PC-3 (cell line): ENCODE results near the gene DEPP1. TPM values are rescaled to one million over a fixed set of nuclear protein-coding genes. Genes with fewer than 3 reads are reported as not detected.

Experiments
- ATAC-seq: fragments of 200-7000 bp; cut with Tn5 transposase; 2 replicates; pipeline ENCODE4 v1.9.1; 2020; ENCODE audit warnings: mild to moderate bottlenecking, moderate library complexity
- BruUV-seq: library from RNA; stranded (reverse); fragments of 400-500 nt; replicated peaks from 2 replicates; lab custom pipeline; 2021; lab: Mats Ljungman, UMichigan
- CTCF ChIA-PET: fragments of 300-600 bp; sonication (Branson Sonifier 250); formaldehyde crosslinking; loops from one replicate; lab custom pipeline; 2022; ENCODE audit warnings: antibody characterized with exemption; lab: Charles Lee
- POLR2A ChIA-PET: fragments of 300-600 bp; sonication (Branson Sonifier 250); formaldehyde crosslinking; loops from one replicate; lab custom pipeline; 2022; ENCODE audit warnings: antibody characterized with exemption; ENCODE audit not compliant: unreplicated experiment; lab: Charles Lee
- DNase-seq: peaks from one replicate; pipeline ENCODE4 v3.0.0-alpha.2; 2015
- H2AFZ ChIP-seq: fragments of 300-600 bp; sonication (generic); 2 replicates; pipeline ENCODE4 v1.6.0; 2016; ENCODE audit warnings: antibody characterized with exemption, low read length
- H3F3A ChIP-seq: fragments of 300-600 bp; sonication (generic); one replicate; pipeline ENCODE4 v1.6.0; 2017; ENCODE audit warnings: antibody characterized with exemption, low read length, control low read depth, mild to moderate bottlenecking; ENCODE audit not compliant: unreplicated experiment
- H3K27ac ChIP-seq: fragments of 300-600 bp; sonication (generic); 2 replicates; pipeline ENCODE4 v1.5.1; 2016; ENCODE audit warnings: mild to moderate bottlenecking, low read length
- H3K27me3 ChIP-seq: fragments of 300-600 bp; sonication (generic); 2 replicates; pipeline ENCODE4 v1.6.1; 2016; ENCODE audit warnings: low read length, mixed read lengths
- H3K36me3 ChIP-seq: fragments of 300-600 bp; sonication (generic); 2 replicates; pipeline ENCODE4 v1.6.1; 2016; ENCODE audit warnings: low read depth, mixed run types, low read length, mixed read lengths
- H3K4me1 ChIP-seq: fragments of 300-600 bp; sonication (generic); 2 replicates; pipeline ENCODE4 v1.5.1; 2016; ENCODE audit warnings: low read length; ENCODE audit not compliant: insufficient read depth
- H3K4me2 ChIP-seq: fragments of 300-600 bp; sonication (generic); 2 replicates; pipeline ENCODE4 v1.6.0; 2016; ENCODE audit warnings: low read length
- H3K4me3 ChIP-seq: fragments of 300-600 bp; sonication (generic); 2 replicates; pipeline ENCODE4 v1.5.1; 2016; ENCODE audit warnings: mild to moderate bottlenecking, low read length, mixed read lengths
- H3K79me2 ChIP-seq: fragments of 300-600 bp; sonication (generic); 2 replicates; pipeline ENCODE4 v1.6.1; 2017; ENCODE audit warnings: low read length, mixed read lengths
- H3K9ac ChIP-seq: fragments of 300-600 bp; sonication (generic); 2 replicates; pipeline ENCODE4 v1.6.0; 2016; ENCODE audit warnings: mild to moderate bottlenecking, low read length
- H3K9me2 ChIP-seq: fragments of 300-600 bp; sonication (generic); replicated peaks from 2 replicates; pipeline ENCODE4 v1.6.1; 2016; ENCODE audit warnings: mixed run types, low read length, mixed read lengths
- H3K9me3 ChIP-seq: fragments of 300-600 bp; sonication (generic); 2 replicates; pipeline ENCODE4 v1.6.1; 2016; ENCODE audit warnings: low read length, mixed read lengths
- H4K20me1 ChIP-seq: fragments of 300-600 bp; sonication (generic); 2 replicates; pipeline ENCODE4 v1.6.1; 2016; ENCODE audit warnings: low read length, mixed read lengths
- EZH2 ChIP-seq: fragments of 300-600 bp; sonication (generic); IDR thresholded peaks from one replicate; pipeline ENCODE4 v1.6.1; 2017; ENCODE audit warnings: antibody characterized with exemption, mild to moderate bottlenecking, low read length; ENCODE audit not compliant: unreplicated experiment
- EZH2phosphoT487 ChIP-seq: fragments of 300-600 bp; sonication (generic); IDR thresholded peaks from 2 replicates; pipeline ENCODE4 v1.6.1; 2018; ENCODE audit warnings: mild to moderate bottlenecking, antibody characterized with exemption, low read length, borderline replicate concordance
- intact Hi-C: fragments of 100-400 bp; cut with micrococcal nuclease; formaldehyde crosslinking; loops from 2 replicates; pipeline ENCODE4 v1.9.0; 2023
- total RNA-seq: library from RNA; depleted of rRNA; stranded (reverse); fragments of >200 nt; gene quantifications from 2 replicates; pipeline ENCODE4 v1.2.3, GENCODE V29; 2014
- TF ChIP-seq, protein P1 (sequence below): fragments of 300-600 bp; sonication (generic); conservative IDR thresholded peaks from 2 replicates; pipeline ENCODE4 v1.5.1; 2017; ENCODE audit warnings: antibody characterized with exemption, low read depth, mild to moderate bottlenecking, low read length

The DEPP1 gene
- total RNA-seq, 1 experiment from 2014 or later = 9.0 TPM

DNA sequence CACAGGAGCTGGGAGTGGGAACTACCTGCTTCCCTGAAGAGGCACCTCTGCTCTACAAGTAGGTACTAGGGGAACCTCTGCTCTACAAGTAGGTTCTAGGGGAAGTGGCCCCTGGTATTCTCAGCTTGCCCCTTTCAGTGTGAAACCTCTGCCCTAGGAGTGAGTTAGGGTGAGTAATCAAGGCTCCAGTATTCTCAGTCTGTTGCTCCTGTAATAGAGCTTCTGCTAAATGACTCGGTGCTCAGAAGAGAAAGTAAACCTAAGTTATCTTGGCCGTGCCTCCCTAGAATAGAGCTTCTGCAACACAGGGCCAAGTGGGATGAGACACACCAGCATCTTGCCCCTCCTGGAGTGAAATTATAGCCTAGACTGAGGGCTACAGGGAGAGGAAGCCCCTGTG lies 32.4 kb downstream of the DEPP1 start:
- no peaks in the 10 kb centered on the region for H3K9me2 ChIP-seq
- no peak overlapping the region for H3K9ac ChIP-seq
- DNase-seq (no peak), ATAC-seq (no peak)
- no peaks in the 10 kb centered on the region for H3K9me3 ChIP-seq
- H3K27ac ChIP-seq = no peak overlapping the region
- no TSS peak for BruUV-seq
- intact Hi-C loops = no loop called here
- ChIA-PET POLR2A (interaction anchor here (0.6 kb wide), 1 partner anchor 55 kb away, joined by 4 read pairs; no protein-coding TSS in a partner anchor), CTCF (no interaction called here)
- no peaks in the 10 kb centered on the region for H3K4me1 ChIP-seq
- H3K79me2 ChIP-seq = no peaks in the 10 kb centered on the region
- H3K36me3 ChIP-seq = no peaks in the 10 kb centered on the region
- no peaks in the 10 kb centered on the region for H4K20me1 ChIP-seq
- H3K4me2 ChIP-seq = no peak overlapping the region
- no peak for TF ChIP-seq EZH2
- TF ChIP-seq EZH2phosphoT487 = no peak
- TF ChIP-seq, protein P1, sequence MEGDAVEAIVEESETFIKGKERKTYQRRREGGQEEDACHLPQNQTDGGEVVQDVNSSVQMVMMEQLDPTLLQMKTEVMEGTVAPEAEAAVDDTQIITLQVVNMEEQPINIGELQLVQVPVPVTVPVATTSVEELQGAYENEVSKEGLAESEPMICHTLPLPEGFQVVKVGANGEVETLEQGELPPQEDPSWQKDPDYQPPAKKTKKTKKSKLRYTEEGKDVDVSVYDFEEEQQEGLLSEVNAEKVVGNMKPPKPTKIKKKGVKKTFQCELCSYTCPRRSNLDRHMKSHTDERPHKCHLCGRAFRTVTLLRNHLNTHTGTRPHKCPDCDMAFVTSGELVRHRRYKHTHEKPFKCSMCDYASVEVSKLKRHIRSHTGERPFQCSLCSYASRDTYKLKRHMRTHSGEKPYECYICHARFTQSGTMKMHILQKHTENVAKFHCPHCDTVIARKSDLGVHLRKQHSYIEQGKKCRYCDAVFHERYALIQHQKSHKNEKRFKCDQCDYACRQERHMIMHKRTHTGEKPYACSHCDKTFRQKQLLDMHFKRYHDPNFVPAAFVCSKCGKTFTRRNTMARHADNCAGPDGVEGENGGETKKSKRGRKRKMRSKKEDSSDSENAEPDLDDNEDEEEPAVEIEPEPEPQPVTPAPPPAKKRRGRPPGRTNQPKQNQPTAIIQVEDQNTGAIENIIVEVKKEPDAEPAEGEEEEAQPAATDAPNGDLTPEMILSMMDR = no peak
- H3F3A ChIP-seq = no peaks in the 10 kb centered on the region
- H2AFZ ChIP-seq = no peak overlapping the region
- H3K4me3 ChIP-seq = no peak overlapping the region
- no peaks in the 10 kb centered on the region for H3K27me3 ChIP-seq

- CTCF ChIA-PET = interaction anchor here (1.0 kb wide), 1 partner anchor 11 kb away, joined by 3 read pairs; no protein-coding TSS in a partner anchor
- Histone ChIP-seq H2AFZ (no peak overlapping the region), H3K9me2 (no peaks in the 10 kb centered on the region), H3K9me3 (no peaks in the 10 kb centered on the region), H4K20me1 (no peaks in the 10 kb centered on the region), H3K27me3 (no peaks in the 10 kb centered on the region), H3K79me2 (no peaks in the 10 kb centered on the region), H3K27ac (no peak overlapping the region), H3F3A (no peaks in the 10 kb centered on the region), H3K36me3 (no peaks in the 10 kb centered on the region), H3K4me2 (no peak overlapping the region), H3K4me3 (no peak overlapping the region), H3K9ac (no peak overlapping the region), H3K4me1 (no peaks in the 10 kb centered on the region)
- TF ChIP-seq EZH2phosphoT487 (no peak), EZH2 (no peak)
- TF ChIP-seq, protein P1 = no peak
- no peak for ATAC-seq
- intact Hi-C loops = no loop called here
- BruUV-seq = no TSS peak
- no peak for DNase-seq
- POLR2A ChIA-PET = no interaction called here
Observed at GRCh38 chr10:44944354-44944753, 34.3 kb downstream of the DEPP1 start.

GRCh38 chr10:44939691-44940401 lies 38.8 kb downstream of the DEPP1 start:
- DNase-seq = no peak
- no peaks in the 10 kb centered on the region for H3K9me2 ChIP-seq
- ChIA-PET POLR2A (no interaction called here), CTCF (no interaction called here)
- no peaks in the 10 kb centered on the region for H3K79me2 ChIP-seq
- H3K27me3 ChIP-seq = no peaks in the 10 kb centered on the region
- intact Hi-C loops = no loop called here
- no peaks in the 10 kb centered on the region for H3F3A ChIP-seq
- H3K27ac ChIP-seq = no peak overlapping the region
- H3K9me3 ChIP-seq = no peaks in the 10 kb centered on the region
- H3K4me2 ChIP-seq = no peak overlapping the region
- H3K4me3 ChIP-seq = no peak overlapping the region
- H3K9ac ChIP-seq = no peak overlapping the region
- no peak overlapping the region for H2AFZ ChIP-seq
- H3K4me1 ChIP-seq = no peaks in the 10 kb centered on the region
- no peaks in the 10 kb centered on the region for H3K36me3 ChIP-seq
- no peak for ATAC-seq
- no TSS peak for BruUV-seq
- no peaks in the 10 kb centered on the region for H4K20me1 ChIP-seq
- TF ChIP-seq, protein P1 = no peak
- TF ChIP-seq EZH2phosphoT487 = no peak
- no peak for TF ChIP-seq EZH2
